Testis (tissue), 3 donors: ENCODE results near the gene MUS81. TPM values are rescaled to one million over a fixed set of nuclear protein-coding genes. Genes with fewer than 3 reads are reported as not detected.

Source experiments
- DNase-seq: peaks from one replicate; pipeline ENCODE4 v3.0.0-alpha.2; 2019
- H3K27ac ChIP-seq, 2 donors: fragments of 200-600 bp; sonication (generic); one replicate each; pipeline ENCODE4 v1.5.1; 2019
- H3K27me3 ChIP-seq: fragments of 200-600 bp; sonication (generic); one replicate; pipeline ENCODE4 v1.5.1; 2019
- H3K36me3 ChIP-seq: fragments of 200-600 bp; sonication (generic); one replicate; pipeline ENCODE4 v1.5.1; 2017; ENCODE audit warnings: low read depth; ENCODE audit errors: missing control alignments
- H3K4me1 ChIP-seq: fragments of 200-600 bp; sonication (generic); one replicate; pipeline ENCODE4 v1.5.1; 2019
- H3K4me3 ChIP-seq, 2 donors: fragments of 200-600 bp; sonication (generic); one replicate each; pipeline ENCODE4 v1.5.1; 2017 to 2019
- H3K9me3 ChIP-seq: fragments of 200-600 bp; sonication (generic); one replicate; pipeline ENCODE4 v1.5.1; 2017
- CTCF ChIP-seq, 3 experiments: fragments of 450-650 bp in 2 of 3; fragments of 200-600 bp in 1 of 3; sonication (generic) in 1 of 3; IDR thresholded peaks; one replicate each; pipeline ENCODE4 v1.5.1; 2016 to 2019; ENCODE audit warnings: antibody characterized with exemption in 3 of 3, mild to moderate bottlenecking in 2 of 3, moderate library complexity in 1 of 3
- POLR2A ChIP-seq: fragments of 450-650 bp; IDR thresholded peaks from one replicate; pipeline ENCODE4 v1.6.1; 2017; ENCODE audit warnings: antibody characterized with exemption, mild to moderate bottlenecking, moderate library complexity
- WGBS, 2 donors: methylation state at CpG; one replicate each; pipeline ENCODE4 v1.1.5; 2018; 5-methylcytosine and 5-hydroxymethylcytosine counted together
- intact Hi-C: fragments of 100-400 bp; cut with DNase I; formaldehyde crosslinking; loops from one replicate; pipeline ENCODE4 v1.15.1; 2023; ENCODE audit warnings: low total_unique reads
- polyA plus RNA-seq: library from polyadenylated mRNA; stranded (reverse); fragments of 350-450 nt; fragmentation: Illumina TruSeq; extraction: RNeasy Lipid Tissue Mini Kit (QIAGEN cat#74804); gene quantifications from one replicate; pipeline ENCODE4 v1.2.3, GENCODE V29; 2014; ENCODE audit warnings: low read depth, low replicate concordance; ENCODE audit not compliant: insufficient read depth
- total RNA-seq, 2 donors: library from RNA; depleted of rRNA; stranded (reverse); fragments of >200 nt; gene quantifications; one replicate each; pipeline ENCODE4 v1.2.3, GENCODE V29; 2016

The MUS81 gene
- total and polyA plus RNA-seq, 3 donors from 2014 or later, result 49.9 to 74.0 (median 57.2) TPM

- H3K4me1 ChIP-seq, result peaks cover 11% of the 10 kb centered on the region
- no peaks in the 10 kb centered on the region for H3K9me3 ChIP-seq
- H3K27me3 ChIP-seq, result no peaks in the 10 kb centered on the region
- intact Hi-C loops, result no loop called here
- H3K36me3 ChIP-seq, result no peaks in the 10 kb centered on the region
- TF ChIP-seq POLR2A (no peak), CTCF (IDR thresholded peaks at IDR 0.05) (no peak)
- H3K27ac ChIP-seq, result peak overlapping the region; percentile 88 to 94
- peak overlapping the region; percentile 85 to 97 for H3K4me3 ChIP-seq
- 9 to 14% methylated on average over 1 to 14 of the region's 14 CpGs for WGBS, 2 donors
- DNase-seq, result no peak
These were observed 902 bp downstream of the MUS81 start for GRCh38 chr11:65861165-65861505.

- intact Hi-C loops, result no loop called here
- H3K4me1 ChIP-seq, result peaks cover 7% of the 10 kb centered on the region
- TF ChIP-seq POLR2A, result no peak
- no peak for TF ChIP-seq CTCF (IDR thresholded peaks at IDR 0.05)
These were observed 1.4 kb downstream of the MUS81 start for GRCh38 chr11:65861533-65862183.

GRCh38 chr11:65862191-65862735, 2.0 kb downstream of the MUS81 start:
- no peak for DNase-seq
- H3K36me3 ChIP-seq, result no peaks in the 10 kb centered on the region
- H3K4me3 ChIP-seq, result no peak overlapping the region
- H3K4me1 ChIP-seq, result peaks cover 7% of the 10 kb centered on the region
- intact Hi-C loops, result no loop called here
- no peak for TF ChIP-seq CTCF (IDR thresholded peaks at IDR 0.05)
- TF ChIP-seq POLR2A, result no peak
- no peaks in the 10 kb centered on the region for H3K9me3 ChIP-seq
- no peak overlapping the region for H3K27ac ChIP-seq
- WGBS, 2 donors, result 78 to 95% methylated on average over 4 to 5 of the region's 5 CpGs
- no peaks in the 10 kb centered on the region for H3K27me3 ChIP-seq

More at GRCh38 chr11:65861533-65862183, 1.4 kb downstream of the MUS81 start:
- Histone ChIP-seq H3K27me3 (no peaks in the 10 kb centered on the region), H3K4me3 (peak overlapping the region in 1 of 2 donors; percentile 85), H3K36me3 (no peaks in the 10 kb centered on the region), H3K9me3 (no peaks in the 10 kb centered on the region), H3K27ac (no peak overlapping the region)
- 73 to 83% methylated on average over 5 to 13 of the region's 13 CpGs for WGBS, 2 donors
- no peak for DNase-seq

GRCh38 chr11:65862941-65863888, 3.0 kb downstream of the MUS81 start:
- H3K4me1 ChIP-seq, result peaks cover 7% of the 10 kb centered on the region
- 86 to 88% methylated on average over 24 of the region's 24 CpGs for WGBS, 2 donors
- no peak for DNase-seq

More at GRCh38 chr11:65862941-65863888, 3.0 kb downstream of the MUS81 start:
- Histone ChIP-seq H3K4me3 (no peak overlapping the region), H3K27ac (no peak overlapping the region), H3K36me3 (no peaks in the 10 kb centered on the region), H3K9me3 (no peaks in the 10 kb centered on the region), H3K27me3 (no peaks in the 10 kb centered on the region)
- TF ChIP-seq CTCF (IDR thresholded peaks at IDR 0.05) (no peak), POLR2A (no peak)
- intact Hi-C loops, result no loop called here
